Gastrocnemius medialis (tissue), 4 donors: ENCODE data around the gene ERC1.

Source experiments
- POLR2A ChIP-seq, 2 donors: fragments of 450-650 bp; IDR thresholded peaks; one replicate each; pipeline ENCODE4 v1.6.1; 2017; ENCODE audit warnings: antibody characterized with exemption in 2 of 2, mild to moderate bottlenecking in 2 of 2, moderate library complexity in 2 of 2
- TF ChIP-seq, protein P1 (sequence below), 5 experiments: fragments of 450-650 bp in 3 of 5; fragments of 200-600 bp in 2 of 5; sonication (generic) in 2 of 5; IDR thresholded peaks in 4 of 5; conservative IDR thresholded peaks in 1 of 5; 1 replicate in 4 of 5; 2 replicates in 1 of 5; pipeline ENCODE4 v1.5.1; 2016 to 2019; ENCODE audit warnings: antibody characterized with exemption in 5 of 5, mild to moderate bottlenecking in 3 of 5, moderate library complexity in 3 of 5

DNA sequence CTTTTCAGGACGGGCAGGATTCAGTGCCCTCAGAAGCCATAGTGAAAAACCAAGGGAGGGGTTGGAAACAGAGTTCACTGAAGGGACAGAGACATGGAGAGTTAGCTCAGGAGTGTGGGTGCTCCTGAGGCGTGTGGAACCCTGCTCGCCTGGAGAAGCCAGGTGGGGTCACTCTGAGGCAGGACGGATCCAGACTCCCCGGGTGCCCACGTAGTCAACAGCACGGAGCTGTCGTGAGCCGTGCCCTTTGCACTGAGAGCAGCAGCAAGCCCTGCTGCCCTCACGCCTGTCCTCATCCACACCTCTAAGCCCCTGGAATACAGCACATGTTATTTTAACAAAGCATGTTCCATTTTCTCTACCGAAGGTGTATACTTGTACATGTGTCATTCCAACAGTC is 488.6 kb downstream of the ERC1 start:
- TF ChIP-seq, protein P1, sequence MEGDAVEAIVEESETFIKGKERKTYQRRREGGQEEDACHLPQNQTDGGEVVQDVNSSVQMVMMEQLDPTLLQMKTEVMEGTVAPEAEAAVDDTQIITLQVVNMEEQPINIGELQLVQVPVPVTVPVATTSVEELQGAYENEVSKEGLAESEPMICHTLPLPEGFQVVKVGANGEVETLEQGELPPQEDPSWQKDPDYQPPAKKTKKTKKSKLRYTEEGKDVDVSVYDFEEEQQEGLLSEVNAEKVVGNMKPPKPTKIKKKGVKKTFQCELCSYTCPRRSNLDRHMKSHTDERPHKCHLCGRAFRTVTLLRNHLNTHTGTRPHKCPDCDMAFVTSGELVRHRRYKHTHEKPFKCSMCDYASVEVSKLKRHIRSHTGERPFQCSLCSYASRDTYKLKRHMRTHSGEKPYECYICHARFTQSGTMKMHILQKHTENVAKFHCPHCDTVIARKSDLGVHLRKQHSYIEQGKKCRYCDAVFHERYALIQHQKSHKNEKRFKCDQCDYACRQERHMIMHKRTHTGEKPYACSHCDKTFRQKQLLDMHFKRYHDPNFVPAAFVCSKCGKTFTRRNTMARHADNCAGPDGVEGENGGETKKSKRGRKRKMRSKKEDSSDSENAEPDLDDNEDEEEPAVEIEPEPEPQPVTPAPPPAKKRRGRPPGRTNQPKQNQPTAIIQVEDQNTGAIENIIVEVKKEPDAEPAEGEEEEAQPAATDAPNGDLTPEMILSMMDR (IDR thresholded peaks at IDR 0.05 in 4 of 5, conservative IDR thresholded peaks at IDR 0.05 in 1 of 5) = no peak
- no peak for TF ChIP-seq POLR2A (IDR thresholded peaks at IDR 0.05)
